GM19455 (cell line): ENCODE data around the gene CPAMD8.
"Not testable (repeated sequence)": the region's sequence is repeated elsewhere in the genome, so short reads cannot be mapped to it uniquely, and the experiment has no call there.

Experiments used
- ATAC-seq: cut with Tn5 transposase; IDR thresholded peaks from one replicate; pipeline ENCODE4 v1.9.1; 2021; ENCODE audit not compliant: unreplicated experiment

CPAMD8 gene

DNA sequence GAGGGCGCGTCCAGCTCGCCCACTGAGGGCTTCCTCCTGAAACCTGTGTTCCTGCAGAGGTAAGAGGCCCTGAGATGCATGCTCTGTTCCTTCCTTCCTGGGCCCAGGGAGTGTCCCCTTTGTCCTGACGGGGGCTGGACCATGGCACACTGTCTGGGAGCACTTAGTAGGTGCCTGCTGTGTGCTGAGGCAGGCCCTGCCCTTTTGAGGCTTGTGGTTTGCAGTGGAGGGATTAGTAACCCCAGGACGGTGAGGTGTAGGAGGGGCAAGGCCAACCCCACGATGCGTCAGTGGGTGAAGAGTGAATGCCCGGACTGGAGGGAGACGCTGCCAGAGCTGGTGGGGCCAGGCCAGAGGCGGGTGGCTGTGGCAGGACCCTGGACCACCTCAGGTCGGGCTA, 149.0 kb downstream of the CPAMD8 start:
- ATAC-seq: no peak

DNA sequence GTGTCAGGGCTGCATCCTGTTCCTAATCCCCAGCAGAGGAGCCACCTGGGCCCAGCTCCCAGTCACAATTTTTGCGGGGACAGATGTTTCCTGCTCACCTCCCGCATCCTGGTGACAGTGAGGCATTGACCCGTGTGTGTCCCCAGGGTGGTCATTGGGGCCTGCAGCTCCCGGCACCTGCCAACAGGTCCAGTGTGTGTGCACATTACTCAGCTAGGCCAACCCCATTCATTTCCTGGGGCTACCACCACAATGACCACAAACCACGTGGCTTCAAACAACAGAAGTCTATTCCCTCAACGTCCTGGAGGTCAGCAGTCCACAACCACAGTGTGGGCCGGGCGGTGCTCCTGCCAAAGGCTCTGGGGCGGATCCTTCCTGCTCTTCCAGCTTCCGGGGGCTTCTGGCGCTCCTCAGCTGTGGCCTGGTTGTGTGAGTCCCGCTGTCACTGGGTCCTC, 149.7 kb downstream of the CPAMD8 start:
- ATAC-seq: no peak

DNA sequence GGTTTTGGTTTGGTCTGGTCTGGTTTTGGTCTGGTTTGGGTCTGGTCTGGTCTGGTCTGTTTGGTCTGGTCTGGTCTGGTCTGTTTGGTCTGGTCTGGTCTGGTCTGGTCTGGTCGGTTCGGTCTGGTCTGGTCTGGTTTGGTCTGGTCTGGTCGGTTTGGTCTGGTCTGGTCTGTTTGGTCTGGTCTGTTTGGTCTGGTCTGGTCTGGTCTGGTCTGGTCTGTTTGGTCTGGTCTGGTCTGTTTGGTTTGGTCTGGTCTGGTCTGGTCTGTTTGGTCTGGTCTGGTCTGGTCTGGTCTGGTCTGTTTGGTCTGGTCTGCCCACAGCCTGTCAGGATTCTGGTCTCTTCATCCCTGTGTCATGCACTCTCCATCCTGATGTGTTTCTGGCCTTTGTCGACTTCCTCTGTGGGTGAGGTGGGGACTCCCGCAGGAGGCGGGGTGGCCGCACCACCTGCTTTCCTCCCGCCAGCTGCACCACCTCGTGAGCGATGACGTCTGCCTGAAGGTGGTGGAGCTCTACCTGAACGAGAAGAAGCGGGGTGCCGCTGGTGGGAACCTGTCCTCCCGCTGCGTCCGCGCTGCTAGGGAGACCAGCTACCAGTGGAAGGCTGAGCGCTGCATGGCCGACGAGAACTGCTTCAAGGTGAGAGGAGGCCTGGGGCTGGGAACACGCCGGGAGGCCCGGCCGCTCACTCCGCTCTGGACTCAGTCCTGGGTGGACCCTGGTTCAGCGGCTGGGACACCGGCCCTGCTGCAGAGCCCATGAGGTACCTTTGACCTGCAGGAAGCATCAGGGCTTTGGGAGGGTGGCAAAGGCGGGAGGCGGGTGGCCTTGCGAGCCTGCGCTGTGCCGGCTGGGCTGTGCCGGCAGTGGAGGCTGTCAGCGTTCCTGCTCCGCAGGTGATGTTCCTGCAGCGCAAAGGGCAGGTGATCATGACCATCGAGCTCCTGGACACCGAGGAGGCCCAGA, 150.7 kb downstream of the CPAMD8 start:
- ATAC-seq: no peak

DNA sequence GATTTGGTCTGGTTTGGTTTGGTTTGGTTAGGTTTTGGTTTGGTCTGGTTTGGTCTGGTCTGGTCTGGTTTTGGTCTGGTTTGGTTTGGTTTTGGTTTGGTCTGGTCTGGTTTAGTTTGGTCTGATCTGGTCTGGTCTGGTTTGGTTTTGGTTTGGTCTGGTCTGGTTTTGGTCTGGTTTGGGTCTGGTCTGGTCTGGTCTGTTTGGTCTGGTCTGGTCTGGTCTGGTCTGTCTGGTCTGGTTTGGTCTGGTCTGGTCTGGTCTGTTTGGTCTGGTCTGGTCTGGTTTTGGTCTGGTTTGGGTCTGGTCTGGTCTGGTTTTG, 151.7 kb downstream of the CPAMD8 start:
- not testable (repeated sequence) for ATAC-seq

DNA sequence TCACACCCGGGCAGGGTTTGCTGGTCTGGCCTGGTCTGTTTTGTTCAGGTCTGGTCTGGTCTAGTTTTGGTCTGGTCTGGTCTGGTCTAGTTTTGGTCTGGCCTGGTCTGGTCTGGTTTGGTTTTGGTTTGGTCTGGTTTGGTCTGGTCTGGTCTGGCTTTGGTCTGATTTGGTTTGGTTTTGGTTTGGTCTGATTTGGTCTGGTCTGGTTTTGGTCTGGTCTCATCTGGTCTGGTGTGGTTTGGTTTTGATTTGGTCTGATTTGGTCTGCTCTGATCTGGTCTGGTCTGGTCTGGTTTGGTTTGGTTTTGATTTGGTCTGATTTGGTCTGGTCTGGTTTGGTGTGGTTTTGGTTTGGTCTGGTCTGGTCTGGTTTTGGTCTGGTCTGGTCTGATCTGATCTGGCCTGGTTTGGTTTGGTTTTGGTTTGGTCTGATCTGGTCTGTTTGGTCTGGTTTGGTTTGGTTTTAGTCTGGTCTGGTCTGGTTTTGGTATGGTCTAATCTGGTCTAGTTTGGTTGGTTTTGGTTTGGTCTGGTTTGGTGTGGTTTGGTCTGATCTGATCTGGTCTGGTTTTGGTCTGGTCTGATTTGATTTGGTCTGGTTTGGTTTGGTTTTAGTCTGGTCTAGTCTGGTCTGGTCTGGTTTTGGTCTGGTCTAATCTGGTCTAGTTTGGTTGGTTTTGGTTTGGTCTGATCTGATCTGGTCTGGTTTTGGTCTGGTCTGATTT, 152.2 kb downstream of the CPAMD8 start:
- ATAC-seq: no peak

DNA sequence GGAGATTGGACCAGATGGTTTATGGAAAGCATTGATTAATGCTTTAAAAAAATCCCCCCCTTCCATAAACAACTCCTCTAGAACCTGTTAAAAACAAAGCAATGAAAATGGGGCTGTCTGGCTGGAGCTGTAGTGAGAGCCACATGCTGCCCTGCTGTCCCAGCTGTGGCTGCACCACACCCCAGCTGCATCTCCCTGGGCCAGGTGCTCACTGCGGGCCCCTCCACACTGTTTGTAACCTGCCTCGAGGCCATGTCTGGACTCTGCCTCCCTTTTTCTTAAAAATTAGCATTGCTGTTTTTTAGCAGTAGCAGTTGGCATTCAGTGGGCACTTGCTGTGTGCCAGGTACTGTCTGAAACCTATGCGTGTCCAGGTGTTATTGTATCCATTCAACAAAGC, 153.0 kb downstream of the CPAMD8 start:
- ATAC-seq: no peak

DNA sequence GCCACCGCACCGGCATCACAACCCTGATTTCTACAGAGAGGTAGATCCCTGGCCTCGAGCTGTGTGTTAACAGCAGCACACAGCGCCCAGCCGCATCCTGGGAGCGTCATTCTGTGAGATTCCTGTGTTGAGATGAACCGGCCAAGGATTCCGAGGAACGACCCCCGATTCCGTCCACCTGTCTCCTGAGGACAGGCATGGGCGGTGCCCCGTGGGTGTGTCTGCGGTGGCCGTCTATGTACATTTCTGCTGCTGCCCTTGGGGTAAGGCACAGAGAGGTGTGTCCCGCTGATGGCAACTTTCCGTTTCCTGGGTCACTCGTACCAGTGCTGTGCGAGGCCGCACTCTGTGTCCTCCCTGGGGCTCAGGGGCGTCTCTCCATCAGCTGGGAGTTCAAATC, 153.9 kb downstream of the CPAMD8 start:
- ATAC-seq: no peak

DNA sequence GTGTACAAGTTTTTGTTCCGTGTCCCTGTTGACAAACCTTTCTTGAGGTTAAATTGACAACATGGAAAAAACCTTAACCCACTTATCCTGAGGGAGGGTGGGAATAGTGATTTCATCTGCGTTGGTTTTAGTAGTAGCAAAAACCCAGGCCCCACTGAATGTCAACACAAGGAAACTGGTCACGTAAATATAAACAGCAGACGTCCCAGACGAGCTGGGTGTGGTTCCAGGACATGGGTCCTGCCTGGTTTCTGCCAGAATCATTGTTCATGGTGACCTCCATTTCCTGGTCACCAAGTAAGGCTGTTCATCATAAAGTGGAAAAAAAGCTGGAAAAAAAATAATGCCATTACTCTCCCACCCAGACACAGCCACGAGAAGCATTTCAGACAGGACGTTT, 154.7 kb downstream of the CPAMD8 start:
- no peak for ATAC-seq

DNA sequence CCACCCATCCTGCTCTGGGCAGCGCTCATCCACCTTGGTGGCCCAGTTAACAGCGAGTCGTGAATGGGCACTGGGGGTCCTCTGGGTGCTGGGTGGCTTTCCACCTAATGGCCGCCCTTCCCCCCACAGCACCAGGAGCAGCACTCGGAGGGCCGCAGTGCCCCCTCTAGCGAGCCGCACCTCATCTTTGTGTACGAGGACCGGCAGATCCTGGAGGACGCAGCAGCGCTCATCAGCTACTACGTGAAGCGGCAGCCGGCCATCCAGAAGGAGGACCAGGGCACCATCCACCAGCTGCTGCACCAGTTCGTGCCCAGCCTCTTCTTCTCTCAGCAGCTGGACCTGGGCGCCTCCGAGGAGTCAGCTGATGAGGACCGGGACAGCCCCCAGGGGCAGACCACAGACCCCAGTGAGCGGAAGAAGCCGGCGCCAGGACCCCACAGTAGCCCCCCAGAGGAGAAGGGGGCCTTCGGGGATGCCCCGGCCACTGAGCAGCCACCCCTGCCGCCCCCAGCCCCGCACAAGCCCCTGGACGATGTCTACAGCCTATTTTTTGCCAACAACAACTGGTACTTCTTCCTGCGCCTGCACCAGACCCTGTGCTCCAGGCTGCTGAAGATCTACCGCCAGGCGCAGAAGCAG, 157.2 kb downstream of the CPAMD8 start:
- ATAC-seq: no peak

DNA sequence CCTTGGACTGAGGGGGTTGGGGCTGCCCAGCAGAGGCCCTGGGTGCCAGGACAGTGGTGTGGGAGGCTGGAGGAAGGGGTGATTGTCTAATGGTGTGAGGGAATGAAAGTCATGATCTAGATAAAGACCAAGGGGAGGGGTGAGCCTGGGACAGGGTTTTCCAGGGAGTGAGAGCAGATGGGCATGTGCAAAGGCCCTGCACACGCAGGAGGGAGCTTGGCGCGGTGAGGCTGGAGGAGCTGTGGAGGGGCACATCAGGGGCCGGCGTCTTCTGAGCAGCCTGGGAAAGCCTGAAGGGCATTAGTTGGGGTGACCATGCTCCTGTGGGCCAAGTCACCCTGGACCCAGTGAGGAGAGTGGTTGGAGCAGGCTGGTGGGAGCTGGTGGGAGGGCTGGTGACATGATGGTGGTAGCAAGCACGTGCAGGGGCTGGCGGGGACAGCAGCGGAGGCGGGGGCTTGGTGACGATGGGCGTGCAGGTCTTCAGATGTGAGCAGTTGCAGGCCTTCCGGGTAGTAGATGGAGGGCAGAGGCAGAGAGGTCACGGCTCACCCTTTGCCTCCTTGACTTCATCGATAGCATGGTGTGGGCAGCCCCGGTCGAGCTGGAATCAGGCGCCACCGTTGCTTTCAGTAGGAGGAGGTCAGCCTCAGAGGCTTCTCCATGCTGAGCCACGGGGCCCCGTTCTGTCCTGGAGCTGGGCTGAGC, 158.0 kb downstream of the CPAMD8 start:
- no peak for ATAC-seq

DNA sequence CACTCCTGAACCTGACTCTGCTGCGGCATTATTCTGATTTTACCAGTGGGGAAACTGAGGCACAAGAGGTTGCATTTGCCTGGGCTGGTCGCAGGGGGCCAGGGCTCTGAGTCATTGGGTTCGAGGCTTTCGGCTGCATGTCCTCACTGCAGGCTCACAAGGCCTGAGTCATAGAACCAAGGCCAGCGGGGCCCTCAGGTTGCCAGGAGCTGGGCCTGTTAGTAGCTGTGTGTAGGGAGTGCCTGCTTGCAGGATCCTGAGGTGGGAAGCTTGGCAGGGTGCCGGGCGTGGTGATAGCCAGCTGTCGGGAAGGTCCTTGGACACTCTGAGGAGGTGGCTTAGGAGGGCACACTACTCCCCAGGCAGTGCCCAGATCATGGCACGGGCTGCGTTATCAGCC, 159.4 kb downstream of the CPAMD8 start:
- ATAC-seq: no peak

DNA sequence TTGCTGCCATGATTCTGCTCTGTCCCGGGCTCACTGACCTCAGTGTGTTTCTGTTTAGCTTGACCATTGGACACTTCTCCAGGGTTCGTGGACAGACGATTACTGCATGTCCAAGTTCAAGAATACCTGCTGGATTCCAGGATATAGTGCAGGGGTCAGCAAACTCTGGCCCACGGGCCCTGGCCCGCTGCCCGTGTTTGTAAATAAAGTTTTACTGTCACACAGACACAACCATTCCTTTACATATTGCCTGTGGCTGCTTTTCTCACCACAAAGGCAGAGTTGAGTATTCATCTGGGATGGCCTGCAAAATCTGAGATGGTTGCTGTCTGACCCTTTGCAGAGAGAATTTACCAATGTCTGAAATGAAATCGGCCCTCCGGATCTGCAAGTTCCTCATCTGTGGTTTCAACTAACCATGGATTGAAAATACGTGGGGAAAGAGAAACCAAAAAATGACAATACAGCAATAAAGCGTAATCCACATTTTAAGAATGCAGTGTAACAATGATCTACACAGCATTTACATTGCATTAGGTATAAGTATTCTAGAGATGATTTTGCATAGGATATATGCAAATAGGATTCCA, 163.7 kb downstream of the CPAMD8 start:
- no peak for ATAC-seq

DNA sequence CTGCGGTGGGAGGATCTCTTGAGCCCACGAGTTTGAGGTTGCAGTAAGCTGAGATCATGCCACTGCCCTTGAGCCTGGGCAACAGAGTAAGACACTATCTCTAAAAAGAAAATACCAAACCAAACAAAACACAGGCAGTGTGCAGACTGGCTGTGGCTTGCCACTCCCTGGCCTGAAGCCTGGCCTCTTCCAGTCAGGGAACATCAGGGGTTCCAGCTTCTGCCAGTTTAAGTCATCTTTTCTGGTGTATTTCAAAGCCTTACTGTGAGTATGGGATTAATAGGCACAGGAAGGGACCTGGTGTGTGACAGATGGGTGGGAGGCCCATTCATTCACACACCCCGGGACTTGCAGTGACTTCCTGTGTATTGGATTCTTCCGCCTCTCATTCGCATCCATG, 164.8 kb downstream of the CPAMD8 start:
- no peak for ATAC-seq

DNA sequence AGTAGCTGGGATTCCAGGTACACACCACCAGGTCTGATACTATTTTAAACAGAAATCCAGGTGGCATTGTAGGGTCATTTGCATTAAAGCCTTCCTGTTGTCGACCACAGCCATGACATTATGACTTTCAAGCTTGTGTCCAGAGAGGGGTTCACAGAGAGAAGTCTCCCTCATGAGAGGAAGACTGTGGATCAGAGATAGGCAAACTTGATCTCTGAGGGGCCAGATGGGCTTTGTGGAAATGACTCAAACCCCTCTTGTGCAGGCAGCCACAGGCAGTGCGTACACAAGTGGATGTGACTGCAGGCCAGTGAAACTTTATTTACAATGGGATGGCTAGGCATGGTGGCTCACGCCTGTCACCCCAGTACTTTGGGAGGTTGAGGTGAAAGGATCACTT, 165.6 kb downstream of the CPAMD8 start:
- no peak for ATAC-seq

DNA sequence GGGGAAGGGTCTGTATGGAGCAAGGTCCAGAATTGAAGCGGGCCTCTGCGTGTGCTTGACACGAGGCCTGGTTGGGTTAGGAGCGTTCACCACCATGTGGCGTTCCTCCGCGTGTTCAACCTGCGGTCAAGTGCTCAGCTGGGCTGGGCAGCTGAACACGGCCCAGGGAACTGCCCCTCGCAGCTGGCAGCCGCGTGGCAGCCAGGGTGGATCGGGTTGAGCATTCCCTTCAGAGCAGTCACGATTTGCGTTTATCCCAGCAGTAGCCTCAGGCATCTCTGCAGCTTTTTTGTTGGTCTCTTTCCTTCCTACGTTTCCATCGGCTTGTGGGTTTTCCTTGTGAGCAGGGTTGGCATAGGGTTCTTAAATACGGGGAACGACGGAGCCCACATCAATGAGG, 166.5 kb downstream of the CPAMD8 start:
- no peak for ATAC-seq

DNA sequence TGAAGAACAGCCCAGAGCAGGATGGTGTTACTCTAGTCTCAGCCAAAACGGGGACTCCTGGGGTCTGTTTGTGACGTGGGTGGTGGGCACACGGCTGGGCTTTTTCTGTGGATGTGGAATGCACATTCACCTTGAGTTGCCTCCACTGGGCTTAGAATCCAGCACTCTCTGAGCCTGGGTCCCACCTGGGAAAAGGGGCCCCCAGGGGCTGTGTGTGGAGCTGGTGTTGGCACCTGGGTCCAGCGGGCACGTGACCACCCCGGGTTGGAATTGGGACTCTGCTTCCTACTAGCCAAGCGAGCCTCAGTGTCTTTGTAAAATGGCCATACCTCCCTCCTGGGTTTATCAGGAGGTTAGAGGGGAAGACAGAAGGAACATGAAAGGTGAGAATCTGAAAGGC, 167.0 kb downstream of the CPAMD8 start:
- ATAC-seq: no peak

DNA sequence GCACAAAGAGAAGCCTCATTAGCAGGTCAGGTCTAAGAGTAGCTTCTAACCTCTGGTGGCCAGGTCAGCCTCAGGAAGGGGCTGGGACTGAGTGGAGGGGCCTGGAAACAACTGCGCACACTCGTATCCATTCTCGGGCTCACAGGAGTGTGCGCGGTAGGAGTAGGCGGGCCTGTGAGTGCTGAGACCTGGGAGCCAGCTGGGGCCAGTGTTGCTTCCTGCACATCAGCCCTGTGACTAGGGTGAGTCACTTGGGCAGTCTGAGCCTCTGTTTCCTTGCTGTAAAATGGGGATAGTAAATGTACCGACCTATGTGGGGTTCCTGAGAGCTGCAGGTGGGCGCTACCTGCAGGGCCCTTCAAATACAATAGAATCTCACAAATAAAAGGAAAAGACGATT, 170.5 kb downstream of the CPAMD8 start:
- ATAC-seq: no peak

DNA sequence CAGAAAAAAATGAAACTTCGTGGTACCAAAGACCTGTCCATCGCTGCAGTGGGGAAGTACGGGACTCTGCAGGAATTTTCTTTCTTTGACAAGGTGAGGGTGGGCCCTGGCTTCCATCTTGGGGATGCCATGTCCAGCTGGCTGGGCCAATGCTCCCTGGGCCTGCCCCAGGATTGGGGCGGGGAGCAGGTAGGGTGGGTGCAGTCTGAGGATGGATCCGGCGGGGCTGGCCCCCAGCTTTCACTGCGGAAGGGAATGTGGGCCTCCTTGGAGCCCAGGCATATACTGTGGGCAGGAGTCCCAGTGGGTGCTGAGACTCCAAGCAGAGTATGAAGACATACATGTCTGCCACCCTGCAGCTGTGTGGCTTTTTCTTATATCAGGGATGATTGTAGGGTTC, 173.5 kb downstream of the CPAMD8 start:
- no peak for ATAC-seq

DNA sequence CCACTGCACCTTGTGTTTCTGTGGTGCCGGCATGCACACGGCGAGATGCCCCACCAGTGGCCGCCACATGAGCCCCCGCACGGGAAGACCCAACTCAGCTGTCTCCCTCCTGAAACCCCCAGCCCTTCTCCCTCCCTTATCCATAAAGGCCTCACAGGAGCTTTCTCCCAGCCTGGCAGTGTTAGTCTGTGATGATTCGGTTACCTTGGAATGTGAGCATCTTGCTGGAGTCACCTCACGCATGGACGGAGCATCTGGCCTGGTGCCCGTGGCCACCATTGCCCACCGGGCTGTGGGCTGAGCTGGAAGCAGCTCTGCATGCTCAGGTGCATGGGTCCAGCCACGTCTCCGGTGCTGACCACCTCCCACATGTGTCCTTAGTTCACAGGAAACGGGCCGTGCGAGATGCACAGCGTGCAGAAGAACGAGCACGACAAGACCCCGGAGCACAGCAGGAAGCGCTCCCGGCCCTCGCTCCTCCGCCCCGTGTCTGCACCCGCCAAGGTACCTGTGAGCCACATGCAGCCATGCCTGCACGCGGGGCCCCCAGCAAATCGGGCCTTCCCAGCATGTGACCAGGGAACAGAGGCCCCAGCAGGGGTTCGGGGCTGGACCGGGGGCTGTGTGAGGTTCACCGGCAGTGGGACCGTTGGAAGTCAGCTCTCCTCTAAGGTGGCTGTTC, 175.4 kb downstream of the CPAMD8 start:
- no peak for ATAC-seq

DNA sequence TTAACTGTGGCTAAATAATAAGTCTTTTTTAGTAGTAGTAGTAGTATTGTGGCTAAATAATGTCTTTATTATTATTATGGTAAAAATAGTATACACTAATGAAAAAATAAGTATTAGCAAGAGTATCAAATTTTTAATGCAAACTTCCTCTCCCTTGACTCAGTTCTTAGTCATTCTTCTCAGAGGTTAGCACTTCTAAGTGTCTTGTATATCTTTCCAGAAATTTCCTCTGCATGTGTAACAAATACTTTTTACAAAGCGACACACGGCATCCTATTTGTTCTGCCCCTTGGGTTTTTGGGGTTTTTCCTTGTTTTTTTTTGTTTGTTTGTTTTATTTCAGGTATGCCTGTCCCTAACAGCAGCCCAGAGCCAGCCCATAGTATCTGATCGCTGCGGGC, 176.5 kb downstream of the CPAMD8 start:
- no peak for ATAC-seq
